Superior temporal gyrus (tissue), 1 donor: ENCODE data around the gene OR52E5.

ENCODE experiments used
- DNase-seq: peaks from one replicate; pipeline ENCODE4 v3.0.0-alpha.2; 2016; ENCODE audit errors: extremely low spot score

OR52E5 gene

DNA sequence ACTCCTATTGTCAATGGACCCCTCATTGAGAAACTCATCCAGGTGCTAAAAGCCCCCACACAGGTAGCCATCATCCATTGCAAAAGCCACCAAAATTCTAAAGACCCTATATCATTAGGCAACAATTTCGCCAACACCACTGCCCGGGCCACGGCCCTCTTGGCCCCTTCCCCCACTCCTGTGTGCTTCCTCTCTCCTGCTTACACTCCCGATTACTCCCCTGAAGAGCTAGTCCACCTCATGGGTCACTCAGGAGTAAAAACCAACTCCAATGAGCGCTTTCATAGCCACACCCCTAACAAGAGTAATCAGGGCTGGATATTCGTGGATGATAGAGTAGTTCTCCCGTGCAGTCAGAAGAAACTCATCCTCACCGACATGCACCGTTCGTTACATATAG, 40.1 kb downstream of the OR52E5 start:
- DNase-seq, result no peak

GRCh38 chr11:5937868-5938602, 45.0 kb downstream of the OR52E5 start:
- DNase-seq, result no peak

DNA sequence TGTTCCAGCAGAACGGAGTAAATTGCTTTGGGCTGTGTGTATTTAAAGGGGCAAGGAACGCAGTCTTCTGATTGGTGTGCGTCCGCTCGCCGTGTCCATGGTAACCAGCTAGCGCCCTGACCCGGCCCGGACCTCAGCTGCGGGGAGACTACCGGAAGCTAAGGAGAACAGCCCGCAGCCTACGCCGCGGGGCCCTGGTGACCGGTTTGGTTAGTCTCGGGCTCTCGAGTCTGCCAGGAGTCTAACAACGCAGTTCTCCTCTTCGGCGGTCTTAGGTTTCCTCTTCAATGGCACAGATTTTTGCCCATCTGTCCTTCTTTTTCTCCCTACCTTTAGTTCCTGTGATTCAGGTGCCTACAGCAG, 45.6 kb downstream of the OR52E5 start:
- DNase-seq, result no peak

DNA sequence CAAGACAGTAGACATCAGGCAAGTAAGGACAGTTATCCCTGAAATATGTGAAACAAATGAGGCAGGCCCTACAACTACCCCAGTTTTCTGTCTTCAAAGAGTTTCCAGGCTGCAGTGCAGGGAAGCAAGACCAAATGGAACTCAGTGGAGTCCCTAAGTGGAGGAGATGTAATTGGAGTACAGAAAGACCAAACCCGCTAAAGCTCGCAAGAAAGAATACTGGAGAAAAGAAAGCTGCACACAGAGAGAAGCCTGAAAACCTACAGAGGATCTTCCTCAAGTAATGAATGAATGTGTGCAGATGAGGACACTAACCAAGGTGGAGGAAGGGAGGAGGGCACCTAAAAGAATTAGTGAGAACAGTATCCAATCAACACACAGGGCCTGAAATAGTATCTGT, 47.7 kb downstream of the OR52E5 start:
- DNase-seq, result no peak

GRCh38 chr11:5941951-5942350, 48.9 kb downstream of the OR52E5 start, which contains the start of gene OR56A3:
Gene OR56A3 (plus strand): TSS chr11:5942251. CDS start chr11:5947347, 5,096 bp downstream.
- DNase-seq, result no peak
